Chondrocyte (in vitro differentiated cells): ENCODE measurements around the gene ANO9. TPM values are rescaled to one million over a fixed set of nuclear protein-coding genes. Genes with fewer than 3 reads are reported as not detected.

Experiments
- DNase-seq: peaks from one replicate; pipeline ENCODE4 v3.0.0; 2021; ENCODE audit warnings: mixed read lengths, low spot score
- H3K27ac Mint-ChIP-seq: one replicate; pipeline ENCODE4 v1.8.0; 2021; ENCODE audit warnings: mild to moderate bottlenecking, moderate library complexity, mixed read lengths; ENCODE audit not compliant: unreplicated experiment
- H3K27me3 Mint-ChIP-seq: 2 replicates; pipeline ENCODE4 v1.8.0; 2021; ENCODE audit warnings: low read depth, mixed read lengths
- H3K36me3 Mint-ChIP-seq: 2 replicates; pipeline ENCODE4 v1.8.0; 2021; ENCODE audit warnings: low read depth, mixed read lengths
- H3K4me1 Mint-ChIP-seq: 2 replicates; pipeline ENCODE4 v1.8.0; 2021; ENCODE audit warnings: low read depth, mild to moderate bottlenecking, mixed read lengths
- H3K4me3 Mint-ChIP-seq: one replicate; pipeline ENCODE4 v1.8.0; 2021; ENCODE audit warnings: mild to moderate bottlenecking, moderate library complexity, mixed read lengths; ENCODE audit not compliant: unreplicated experiment
- H3K9me3 Mint-ChIP-seq: 2 replicates; pipeline ENCODE4 v1.8.0; 2021; ENCODE audit warnings: low read depth, mixed read lengths
- CTCF ChIP-seq: fragments of 200-600 bp; sonication (generic); IDR thresholded peaks from 2 replicates; pipeline ENCODE4 v1.5.0; 2021; ENCODE audit warnings: antibody characterized with exemption, mild to moderate bottlenecking, moderate library complexity
- total RNA-seq: library from RNA; stranded (reverse); gene quantifications from 3 replicates; pipeline ENCODE4 v1.2.1, GENCODE V29; 2021

ANO9 gene
- total RNA-seq, 1 donor from 2014 or later = not detected

- Mint-ChIP-seq H3K9me3 (no peaks in the 10 kb centered on the region), H3K27ac (no peak overlapping the region), H3K27me3 (no peaks in the 10 kb centered on the region), H3K4me1 (peaks cover 8% of the 10 kb centered on the region), H3K4me3 (no peak overlapping the region), H3K36me3 (no peaks in the 10 kb centered on the region)
- DNase-seq = no peak
- no peak for TF ChIP-seq CTCF
Observed at GRCh38 chr11:409008-409599, 32.7 kb downstream of the ANO9 start.

- H3K4me3 Mint-ChIP-seq = no peak overlapping the region
- H3K4me1 Mint-ChIP-seq = peaks cover 8% of the 10 kb centered on the region
- H3K27me3 Mint-ChIP-seq = no peaks in the 10 kb centered on the region
- TF ChIP-seq CTCF = no peak
- no peaks in the 10 kb centered on the region for H3K9me3 Mint-ChIP-seq
- DNase-seq = no peak
- H3K36me3 Mint-ChIP-seq = no peaks in the 10 kb centered on the region
- no peak overlapping the region for H3K27ac Mint-ChIP-seq
Observed at GRCh38 chr11:408154-409007, 33.4 kb downstream of the ANO9 start.

- no peak for TF ChIP-seq CTCF
- Mint-ChIP-seq H3K9me3 (no peaks in the 10 kb centered on the region), H3K27ac (no peak overlapping the region), H3K4me3 (peak overlapping the region; percentile 16), H3K36me3 (no peaks in the 10 kb centered on the region), H3K4me1 (peaks cover 8% of the 10 kb centered on the region), H3K27me3 (no peaks in the 10 kb centered on the region)
- no peak for DNase-seq
Observed at GRCh38 chr11:407651-408123, 34.1 kb downstream of the ANO9 start.

- Mint-ChIP-seq H3K4me1 (peaks cover 8% of the 10 kb centered on the region), H3K36me3 (no peaks in the 10 kb centered on the region), H3K27ac (no peak overlapping the region), H3K27me3 (no peaks in the 10 kb centered on the region), H3K4me3 (peak overlapping the region; percentile 59), H3K9me3 (no peaks in the 10 kb centered on the region)
- TF ChIP-seq CTCF = peak; percentile 42
- DNase-seq = no peak
Observed at GRCh38 chr11:406796-407650, 34.8 kb downstream of the ANO9 start.
